GM18858 (cell line): ENCODE data around the gene FRG2B.
A peak's percentile ranks its signal among the peaks of the same experiment; 100 is the strongest.
"Not testable (repeated sequence)": the region's sequence is repeated elsewhere in the genome, so short reads cannot be mapped to it uniquely, and the experiment has no call there.

Experiments used
- ATAC-seq: cut with Tn5 transposase; IDR thresholded peaks from one replicate; pipeline ENCODE4 v1.9.1; 2021; ENCODE audit not compliant: unreplicated experiment

FRG2B gene

GRCh38 chr10:133626695-133627094 is at the start of gene FRG2B:
Gene FRG2B, minus strand, starts transcription at chr10:133626795. Its CDS starts 53 bp downstream, at chr10:133626742.
- ATAC-seq: not testable (repeated sequence)

DNA sequence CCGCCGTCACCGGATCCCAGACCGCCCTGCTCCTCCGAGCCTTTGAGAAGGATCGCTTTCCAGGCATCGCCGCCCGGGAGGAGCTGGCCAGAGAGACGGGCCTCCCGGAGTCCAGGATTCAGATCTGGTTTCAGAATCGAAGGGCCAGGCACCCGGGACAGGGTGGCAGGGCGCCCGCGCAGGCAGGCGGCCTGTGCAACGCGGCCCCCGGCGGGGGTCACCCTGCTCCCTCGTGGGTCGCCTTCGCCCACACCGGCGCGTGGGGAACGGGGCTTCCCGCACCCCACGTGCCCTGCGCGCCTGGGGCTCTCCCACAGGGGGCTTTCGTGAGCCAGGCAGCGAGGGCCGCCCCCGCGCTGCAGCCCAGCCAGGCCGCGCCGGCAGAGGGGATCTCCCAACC is 40.9 kb upstream of the FRG2B start:
- not testable (repeated sequence) for ATAC-seq

DNA sequence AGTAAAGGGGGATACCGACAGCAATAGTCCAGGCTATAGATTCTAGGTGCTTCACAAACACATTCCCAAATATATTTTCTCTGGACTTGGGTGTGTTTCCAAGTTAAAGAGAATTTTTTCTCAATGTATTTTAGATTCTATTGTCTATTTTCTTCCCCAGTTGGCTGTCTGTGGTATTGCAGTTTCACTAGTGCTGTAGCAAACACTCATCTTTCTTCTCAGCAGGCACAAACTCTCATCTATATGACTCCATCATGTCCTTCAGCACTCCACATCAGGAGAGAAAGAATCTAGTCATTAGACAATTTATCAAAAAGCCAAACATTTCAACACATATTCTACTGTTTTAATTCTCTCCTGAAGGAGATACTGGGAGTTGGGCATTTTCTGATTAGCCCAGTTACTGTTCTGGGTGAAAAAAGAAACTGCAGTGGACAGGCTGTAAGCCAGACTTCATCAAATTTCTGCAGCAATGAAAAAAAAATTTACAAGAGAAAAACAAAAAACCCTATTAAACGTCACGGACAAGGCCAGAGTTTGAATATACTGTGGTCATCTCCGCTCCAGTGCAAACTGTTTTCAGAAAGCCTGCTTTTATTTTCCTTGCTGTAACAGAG is 37.1 kb upstream of the FRG2B start:
- not testable (repeated sequence) for ATAC-seq

DNA sequence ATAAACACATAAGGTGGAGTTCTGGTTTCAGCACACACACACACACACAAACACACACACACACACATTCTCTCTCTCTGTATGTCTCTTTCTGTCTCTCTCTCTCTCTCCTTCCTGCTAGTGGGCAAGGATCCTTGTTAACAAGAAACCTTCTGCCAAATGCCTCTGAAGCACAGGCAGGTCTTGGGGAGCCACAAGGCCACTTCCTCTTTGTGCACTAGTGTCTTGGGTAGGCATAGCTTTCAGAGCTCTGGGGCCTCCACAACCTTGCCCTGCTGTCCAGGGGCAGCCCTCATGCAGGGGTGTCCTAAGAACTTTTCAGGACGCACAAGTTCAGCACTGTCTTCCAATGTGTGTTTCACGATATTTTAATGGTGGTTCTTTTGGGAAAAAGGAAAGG is 34.5 kb upstream of the FRG2B start:
- not testable (repeated sequence) for ATAC-seq

DNA sequence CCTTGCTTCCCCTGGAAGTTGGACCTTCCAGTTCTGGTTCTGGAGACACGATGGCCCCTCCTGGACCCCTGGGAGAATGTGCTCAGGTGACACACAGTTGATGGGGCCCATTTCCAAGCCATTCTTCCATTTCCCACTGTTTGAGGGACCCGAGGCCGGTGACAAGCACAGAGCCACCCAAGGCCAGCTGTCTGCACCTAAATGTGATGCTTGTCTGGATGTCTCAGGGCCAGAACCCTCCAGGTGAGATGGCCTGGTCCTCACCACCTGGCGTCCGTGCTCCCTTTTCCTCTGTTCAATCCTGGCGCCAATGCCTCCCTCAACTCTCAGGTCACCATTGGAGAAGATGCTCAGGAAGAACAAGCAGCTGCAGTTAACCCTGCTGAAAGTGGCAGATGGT is 33.9 kb upstream of the FRG2B start:
- not testable (repeated sequence) for ATAC-seq

- not testable (repeated sequence) for ATAC-seq
Measured at GRCh38 chr10:133657276-133657675, 30.7 kb upstream of the FRG2B start.

DNA sequence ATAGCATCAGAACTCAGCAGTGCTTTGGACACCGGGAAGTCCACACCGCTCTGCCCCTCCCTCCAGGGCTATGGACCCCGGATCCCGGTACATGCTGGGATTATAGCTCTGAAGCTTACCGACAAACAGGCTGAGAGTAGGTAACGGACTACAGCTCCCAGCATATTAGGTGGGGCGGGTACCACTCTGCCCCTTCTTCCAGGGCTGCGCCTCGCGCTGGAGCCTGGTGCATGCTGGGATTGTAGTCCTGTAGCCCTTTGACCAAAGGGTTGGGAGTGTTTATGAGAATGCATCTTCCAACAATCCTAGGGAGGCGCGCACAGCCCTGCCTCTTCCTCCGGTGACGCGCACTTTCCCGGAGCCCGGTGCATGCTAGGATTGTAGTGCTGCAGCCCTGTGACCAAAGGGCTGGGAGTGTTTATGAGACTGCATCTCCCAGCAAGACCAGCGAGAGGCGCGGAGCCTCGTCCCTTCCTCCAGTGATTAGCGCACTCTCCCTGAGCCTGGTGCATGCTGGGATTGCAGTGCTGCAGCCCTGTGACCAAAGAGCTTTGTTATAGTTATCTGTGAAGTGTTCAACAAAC is 22.4 kb upstream of the FRG2B start:
- ATAC-seq: not testable (repeated sequence)

DNA sequence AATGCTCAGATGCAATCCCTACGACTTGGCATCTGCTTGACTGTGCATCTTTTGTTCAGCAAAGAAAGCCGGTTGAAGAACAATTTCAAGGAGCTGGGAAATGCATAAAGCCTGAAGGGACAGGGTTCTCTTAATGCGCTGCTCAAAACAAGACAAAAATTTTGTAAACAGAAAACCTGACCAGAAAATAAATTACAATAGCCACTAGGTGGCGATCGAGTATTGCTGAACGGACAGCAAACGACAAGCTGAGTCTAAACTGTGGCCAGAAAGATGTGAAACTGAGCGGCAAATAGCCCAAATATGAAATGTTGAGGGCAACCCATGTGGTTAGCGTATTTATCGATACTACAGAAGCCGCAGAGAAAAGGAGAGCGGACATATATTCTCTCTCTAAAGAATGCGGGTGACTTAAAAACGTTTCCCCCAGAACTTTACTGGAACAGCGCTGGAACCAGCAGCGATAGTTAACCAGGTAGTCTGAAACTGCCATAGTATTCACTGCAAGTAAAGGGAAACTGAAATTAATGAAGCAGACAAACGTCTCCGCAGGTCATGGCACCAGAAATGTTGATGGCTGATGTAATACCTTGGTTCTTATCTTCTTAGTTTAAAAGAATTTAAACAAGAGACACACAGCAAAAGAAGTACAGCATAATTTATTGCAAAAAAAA is 20.6 kb upstream of the FRG2B start:
- peak; percentile 84 for ATAC-seq

DNA sequence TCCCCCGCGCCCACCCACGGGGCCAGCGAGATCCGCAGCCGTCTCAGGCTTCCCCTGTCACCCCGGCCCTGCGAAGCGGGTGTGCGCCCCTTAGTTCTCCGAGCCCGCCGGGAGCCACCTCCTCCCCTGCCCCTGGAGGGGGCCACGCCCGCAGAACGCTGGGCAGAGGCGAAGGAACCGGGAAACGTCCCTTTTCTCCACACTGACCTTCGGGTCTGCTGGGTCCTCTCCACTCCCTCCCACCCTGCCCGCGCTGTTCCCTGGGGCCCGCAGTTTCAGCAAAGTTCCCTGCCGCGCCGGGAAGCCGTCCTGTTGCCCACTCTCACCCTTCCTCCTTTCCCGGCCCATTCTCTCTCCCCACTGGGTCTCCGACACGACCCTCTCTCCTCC is 11.2 kb upstream of the FRG2B start:
- ATAC-seq: not testable (repeated sequence)

- ATAC-seq: not testable (repeated sequence)
Measured at GRCh38 chr10:133637202-133637845, 10.7 kb upstream of the FRG2B start.

DNA sequence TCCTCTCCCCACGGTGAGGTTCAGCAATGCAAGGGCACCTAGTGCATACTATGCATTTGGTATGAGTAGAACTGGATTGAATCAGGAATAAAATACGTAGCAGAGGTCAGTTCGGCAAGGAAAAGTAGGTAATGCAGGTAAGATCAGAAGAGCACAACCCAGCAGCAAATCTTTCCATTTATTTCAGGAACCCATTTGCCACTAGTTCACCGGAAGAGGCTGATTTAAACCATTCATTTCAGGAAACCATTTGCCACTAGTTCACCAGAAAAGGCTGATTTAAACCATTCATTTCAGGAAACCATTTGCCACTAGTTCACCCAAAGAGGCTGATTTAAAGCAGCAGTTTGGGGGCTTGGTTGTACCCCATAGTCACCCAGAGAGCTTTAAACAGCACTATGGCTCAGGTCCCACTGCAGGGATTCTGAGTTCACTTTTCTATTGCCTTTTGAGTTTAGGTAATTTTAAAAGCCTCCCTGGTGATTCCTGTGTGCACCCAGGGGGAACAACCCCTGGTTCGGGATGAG is 4.2 kb upstream of the FRG2B start:
- ATAC-seq: not testable (repeated sequence)

DNA sequence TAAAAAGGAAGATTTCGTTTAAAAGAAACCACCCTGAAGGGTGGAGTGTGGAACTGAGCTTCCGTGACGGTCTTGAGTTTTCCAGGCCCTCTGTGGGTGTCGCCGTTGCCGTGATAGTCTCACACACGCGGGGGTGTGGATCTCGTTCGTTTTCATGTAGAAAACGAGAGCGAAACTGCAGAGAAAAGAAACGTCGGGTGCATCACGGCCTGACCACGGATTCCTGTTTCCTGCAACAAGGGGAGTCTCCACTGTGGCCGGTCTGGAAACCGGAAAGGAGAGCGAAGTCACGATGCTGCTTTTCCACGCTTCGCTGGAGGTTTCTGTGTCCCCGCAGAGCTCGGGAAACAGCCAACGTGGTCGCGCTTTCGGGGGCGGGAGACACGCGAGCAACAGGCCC is 4.1 kb downstream of the FRG2B start:
- not testable (repeated sequence) for ATAC-seq

- no peak for ATAC-seq
Measured at GRCh38 chr10:133618851-133619250, 7.7 kb downstream of the FRG2B start.

- ATAC-seq: no peak
Measured at GRCh38 chr10:133617196-133617595, 9.4 kb downstream of the FRG2B start.

- no peak for ATAC-seq
Measured at GRCh38 chr10:133616371-133617130, 10.0 kb downstream of the FRG2B start.

GRCh38 chr10:133614830-133615580 is 11.6 kb downstream of the FRG2B start:
- no peak for ATAC-seq

- ATAC-seq: no peak
Measured at GRCh38 chr10:133613699-133614098, 12.9 kb downstream of the FRG2B start.

DNA sequence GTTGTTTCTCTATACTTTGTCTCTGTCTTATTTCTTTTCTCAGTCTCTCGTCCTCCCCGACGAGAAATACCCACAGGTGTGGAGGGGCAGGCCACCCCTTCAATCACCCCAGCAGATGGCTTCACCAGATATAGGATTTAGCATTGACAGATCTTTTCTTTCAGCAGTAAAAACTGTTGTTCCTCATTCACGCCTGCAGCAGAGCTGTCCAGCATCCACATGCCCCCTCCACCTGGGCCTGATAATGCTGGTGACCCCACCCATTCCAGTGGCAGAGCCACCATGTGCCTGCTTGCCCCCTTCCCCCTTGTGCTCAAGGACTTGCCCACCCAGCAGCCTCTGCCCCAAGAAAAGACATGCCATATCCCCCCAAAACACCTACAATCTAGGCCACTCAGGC is 15.5 kb downstream of the FRG2B start:
- no peak for ATAC-seq

DNA sequence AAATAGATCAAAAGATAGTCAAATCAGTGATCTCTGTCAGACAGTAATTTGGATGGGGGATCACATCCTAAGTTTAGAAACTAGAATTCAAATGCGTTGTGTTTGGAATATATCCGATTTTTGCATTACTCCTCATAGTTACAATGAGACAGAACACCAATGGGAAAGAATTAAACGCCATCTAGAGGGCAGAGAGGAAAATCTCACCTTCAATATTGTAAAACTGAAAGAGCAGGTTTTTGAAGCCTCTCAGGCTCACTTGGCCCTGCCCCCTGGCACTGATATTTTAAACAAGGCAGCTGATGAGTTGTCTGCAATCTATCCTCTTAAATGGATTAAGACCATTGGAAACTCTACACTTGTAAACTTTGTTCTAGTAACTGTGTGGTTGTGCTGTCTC is 17.7 kb downstream of the FRG2B start:
- ATAC-seq: no peak

GRCh38 chr10:133603434-133603833 is 23.2 kb downstream of the FRG2B start:
- not testable (repeated sequence) for ATAC-seq
